Nephron (organoid): ENCODE results near the gene PROZ.

Experiments used
- H3K27ac Mint-ChIP-seq, 3 experiments: 2 replicates each; pipeline ENCODE4 v1.8.0; 2020; ENCODE audit warnings: mixed read lengths in 3 of 3, mild to moderate bottlenecking in 2 of 3, moderate library complexity in 1 of 3
- H3K27me3 Mint-ChIP-seq: 2 replicates; pipeline ENCODE4 v1.8.0; 2021; ENCODE audit warnings: low read depth, mild to moderate bottlenecking, moderate library complexity, mixed read lengths
- H3K36me3 Mint-ChIP-seq: 2 replicates; pipeline ENCODE4 v1.8.0; 2020; ENCODE audit warnings: low read depth, mixed read lengths
- H3K4me1 Mint-ChIP-seq: 2 replicates; pipeline ENCODE4 v1.8.0; 2020; ENCODE audit warnings: mixed read lengths
- H3K4me3 Mint-ChIP-seq, 3 experiments: 2 replicates each; pipeline ENCODE4 v1.8.0; 2020; ENCODE audit warnings: mild to moderate bottlenecking in 3 of 3, mixed read lengths in 3 of 3, moderate library complexity in 2 of 3
- H3K9me3 Mint-ChIP-seq: 2 replicates; pipeline ENCODE4 v1.8.0; 2020; ENCODE audit warnings: mixed read lengths
- TF ChIP-seq, protein P1 (sequence below), 3 experiments: fragments of 200-600 bp; sonication (generic); IDR thresholded peaks; one replicate each; pipeline ENCODE4 v1.5.0; 2021; ENCODE audit warnings: antibody characterized with exemption in 3 of 3; ENCODE audit not compliant: unreplicated experiment in 3 of 3

PROZ gene

DNA sequence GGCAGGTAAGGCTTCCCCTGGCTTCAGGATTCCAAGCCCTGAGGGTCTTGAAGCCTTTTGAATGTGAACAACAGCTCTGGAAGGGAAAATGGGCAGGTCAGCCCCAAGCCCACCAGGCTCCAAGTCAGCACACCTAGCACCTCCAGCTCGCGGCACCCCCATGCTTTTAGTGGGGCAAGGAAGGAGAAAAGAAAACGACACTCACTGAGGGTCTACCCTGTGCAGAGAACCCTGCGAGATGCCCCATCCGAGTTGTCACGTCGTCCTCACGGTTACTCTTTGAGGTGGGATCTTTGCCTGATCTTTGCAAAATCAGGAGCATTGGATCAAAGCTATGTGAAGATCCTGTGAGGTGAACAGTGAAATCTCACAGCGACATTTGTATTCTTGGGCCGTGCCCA is 41.6 kb upstream of the PROZ start:
- Mint-ChIP-seq H3K9me3 (no peaks in the 10 kb centered on the region), H3K4me3 (no peak overlapping the region), H3K36me3 (no peaks in the 10 kb centered on the region), H3K27ac (no peak overlapping the region), H3K4me1 (no peaks in the 10 kb centered on the region), H3K27me3 (peaks cover 18% of the 10 kb centered on the region)
- TF ChIP-seq, protein P1, sequence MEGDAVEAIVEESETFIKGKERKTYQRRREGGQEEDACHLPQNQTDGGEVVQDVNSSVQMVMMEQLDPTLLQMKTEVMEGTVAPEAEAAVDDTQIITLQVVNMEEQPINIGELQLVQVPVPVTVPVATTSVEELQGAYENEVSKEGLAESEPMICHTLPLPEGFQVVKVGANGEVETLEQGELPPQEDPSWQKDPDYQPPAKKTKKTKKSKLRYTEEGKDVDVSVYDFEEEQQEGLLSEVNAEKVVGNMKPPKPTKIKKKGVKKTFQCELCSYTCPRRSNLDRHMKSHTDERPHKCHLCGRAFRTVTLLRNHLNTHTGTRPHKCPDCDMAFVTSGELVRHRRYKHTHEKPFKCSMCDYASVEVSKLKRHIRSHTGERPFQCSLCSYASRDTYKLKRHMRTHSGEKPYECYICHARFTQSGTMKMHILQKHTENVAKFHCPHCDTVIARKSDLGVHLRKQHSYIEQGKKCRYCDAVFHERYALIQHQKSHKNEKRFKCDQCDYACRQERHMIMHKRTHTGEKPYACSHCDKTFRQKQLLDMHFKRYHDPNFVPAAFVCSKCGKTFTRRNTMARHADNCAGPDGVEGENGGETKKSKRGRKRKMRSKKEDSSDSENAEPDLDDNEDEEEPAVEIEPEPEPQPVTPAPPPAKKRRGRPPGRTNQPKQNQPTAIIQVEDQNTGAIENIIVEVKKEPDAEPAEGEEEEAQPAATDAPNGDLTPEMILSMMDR (IDR thresholded peaks at IDR 0.05; ENCODE audit: unreplicated experiment in 3 of 3) = no peak

DNA sequence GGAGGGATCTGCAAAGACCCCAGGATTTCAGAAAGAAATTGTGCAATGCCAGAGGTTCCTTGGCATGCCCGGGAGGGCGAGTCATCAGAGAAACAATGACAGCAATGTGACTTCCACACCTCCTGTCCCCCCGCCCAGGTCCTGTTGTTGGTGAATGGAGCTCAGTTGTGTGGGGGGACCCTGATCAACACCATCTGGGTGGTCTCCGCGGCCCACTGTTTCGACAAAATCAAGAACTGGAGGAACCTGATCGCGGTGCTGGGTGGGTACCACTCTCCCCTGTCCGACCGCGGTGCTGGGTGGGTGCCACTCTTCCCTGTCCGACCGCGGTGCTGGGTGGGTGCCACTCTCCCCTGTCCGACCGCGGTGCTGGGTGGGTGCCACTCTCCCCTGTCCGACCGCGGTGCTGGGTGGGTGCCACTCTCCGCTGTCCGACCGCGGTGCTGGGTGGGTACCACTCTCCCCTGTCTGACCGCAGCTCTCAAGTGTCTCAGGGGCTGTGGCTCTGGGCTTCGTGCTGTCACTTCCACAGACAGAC is 41.0 kb upstream of the PROZ start:
- Mint-ChIP-seq H3K9me3 (no peaks in the 10 kb centered on the region), H3K27me3 (peaks cover 23% of the 10 kb centered on the region), H3K27ac (no peak overlapping the region), H3K4me3 (no peak overlapping the region), H3K4me1 (peaks cover 4% of the 10 kb centered on the region), H3K36me3 (no peaks in the 10 kb centered on the region)
- TF ChIP-seq, protein P1 (IDR thresholded peaks at IDR 0.05; ENCODE audit: unreplicated experiment in 3 of 3) = no peak

DNA sequence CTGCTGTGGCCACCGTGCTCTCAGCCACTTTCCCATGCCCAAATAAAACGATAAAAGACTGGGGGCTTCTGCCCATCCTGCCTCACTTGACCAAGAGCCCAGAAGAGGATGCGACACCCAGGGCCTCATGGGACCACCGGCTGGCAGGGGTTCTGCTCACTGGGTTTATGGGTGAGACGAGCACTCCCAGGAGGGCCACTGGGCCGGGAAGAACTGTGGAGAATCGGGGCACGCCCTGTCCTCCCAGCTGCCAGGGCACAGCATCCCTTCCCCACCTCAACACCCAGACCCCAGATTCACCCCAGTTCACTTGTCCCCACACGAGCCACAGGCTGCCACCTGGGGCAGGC is 40.6 kb upstream of the PROZ start:
- H3K4me1 Mint-ChIP-seq = peaks cover 9% of the 10 kb centered on the region
- peaks cover 25% of the 10 kb centered on the region for H3K27me3 Mint-ChIP-seq
- no peaks in the 10 kb centered on the region for H3K36me3 Mint-ChIP-seq
- TF ChIP-seq, protein P1 (IDR thresholded peaks at IDR 0.05; ENCODE audit: unreplicated experiment in 3 of 3) = no peak
- no peaks in the 10 kb centered on the region for H3K9me3 Mint-ChIP-seq
- no peak overlapping the region for H3K27ac Mint-ChIP-seq
- no peak overlapping the region for H3K4me3 Mint-ChIP-seq

DNA sequence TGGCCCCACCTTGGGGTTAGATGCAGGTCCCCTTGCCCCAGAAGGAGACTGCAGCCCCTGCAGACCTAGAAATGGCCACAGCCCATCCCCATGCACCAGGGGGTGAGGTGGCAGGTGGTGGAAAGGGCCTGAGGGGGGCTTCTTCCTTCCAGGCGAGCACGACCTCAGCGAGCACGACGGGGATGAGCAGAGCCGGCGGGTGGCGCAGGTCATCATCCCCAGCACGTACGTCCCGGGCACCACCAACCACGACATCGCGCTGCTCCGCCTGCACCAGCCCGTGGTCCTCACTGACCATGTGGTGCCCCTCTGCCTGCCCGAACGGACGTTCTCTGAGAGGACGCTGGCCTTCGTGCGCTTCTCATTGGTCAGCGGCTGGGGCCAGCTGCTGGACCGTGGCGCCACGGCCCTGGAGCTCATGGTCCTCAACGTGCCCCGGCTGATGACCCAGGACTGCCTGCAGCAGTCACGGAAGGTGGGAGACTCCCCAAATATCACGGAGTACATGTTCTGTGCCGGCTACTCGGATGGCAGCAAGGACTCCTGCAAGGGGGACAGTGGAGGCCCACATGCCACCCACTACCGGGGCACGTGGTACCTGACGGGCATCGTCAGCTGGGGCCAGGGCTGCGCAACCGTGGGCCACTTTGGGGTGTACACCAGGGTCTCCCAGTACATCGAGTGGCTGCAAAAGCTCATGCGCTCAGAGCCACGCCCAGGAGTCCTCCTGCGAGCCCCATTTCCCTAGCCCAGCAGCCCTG is 40.0 kb upstream of the PROZ start:
- H3K27ac Mint-ChIP-seq = no peak overlapping the region
- H3K4me1 Mint-ChIP-seq = peaks cover 12% of the 10 kb centered on the region
- H3K4me3 Mint-ChIP-seq = no peak overlapping the region
- TF ChIP-seq, protein P1 (IDR thresholded peaks at IDR 0.05; ENCODE audit: unreplicated experiment in 3 of 3) = no peak
- H3K27me3 Mint-ChIP-seq = peaks cover 25% of the 10 kb centered on the region
- no peaks in the 10 kb centered on the region for H3K36me3 Mint-ChIP-seq
- H3K9me3 Mint-ChIP-seq = no peaks in the 10 kb centered on the region

DNA sequence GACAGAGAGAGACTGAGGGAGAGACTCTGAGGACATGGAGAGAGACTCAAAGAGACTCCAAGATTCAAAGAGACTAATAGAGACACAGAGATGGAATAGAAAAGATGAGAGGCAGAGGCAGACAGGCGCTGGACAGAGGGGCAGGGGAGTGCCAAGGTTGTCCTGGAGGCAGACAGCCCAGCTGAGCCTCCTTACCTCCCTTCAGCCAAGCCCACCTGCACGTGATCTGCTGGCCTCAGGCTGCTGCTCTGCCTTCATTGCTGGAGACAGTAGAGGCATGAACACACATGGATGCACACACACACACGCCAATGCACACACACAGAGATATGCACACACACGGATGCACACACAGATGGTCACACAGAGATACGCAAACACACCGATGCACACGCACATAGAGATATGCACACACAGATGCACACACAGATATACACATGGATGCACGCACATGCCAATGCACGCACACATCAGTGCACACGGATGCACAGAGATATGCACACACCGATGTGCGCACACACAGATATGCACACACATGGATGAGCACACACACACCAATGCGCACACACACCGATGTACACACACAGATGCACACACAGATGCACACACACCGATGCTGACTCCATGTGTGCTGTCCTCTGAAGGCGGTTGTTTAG is 39.2 kb upstream of the PROZ start:
- Mint-ChIP-seq H3K9me3 (no peaks in the 10 kb centered on the region), H3K27ac (no peak overlapping the region), H3K27me3 (peaks cover 25% of the 10 kb centered on the region), H3K36me3 (no peaks in the 10 kb centered on the region), H3K4me1 (peaks cover 12% of the 10 kb centered on the region), H3K4me3 (no peak overlapping the region)
- TF ChIP-seq, protein P1 (IDR thresholded peaks at IDR 0.05; ENCODE audit: unreplicated experiment in 3 of 3) = no peak
